NCI-H2171 (cell line): Measurements from ENCODE around the gene HIVEP1.
"Not testable (repeated sequence)": the region's sequence is repeated elsewhere in the genome, so short reads cannot be mapped to it uniquely, and the experiment has no call there.

Experiments
- DNase-seq: peaks from one replicate; lab custom pipeline; 2025; lab: John Stamatoyannopoulos, UW

The HIVEP1 gene

GRCh38 chr6:12160326-12160725 lies 148.2 kb downstream of the HIVEP1 start:
- DNase-seq: no peak

DNA sequence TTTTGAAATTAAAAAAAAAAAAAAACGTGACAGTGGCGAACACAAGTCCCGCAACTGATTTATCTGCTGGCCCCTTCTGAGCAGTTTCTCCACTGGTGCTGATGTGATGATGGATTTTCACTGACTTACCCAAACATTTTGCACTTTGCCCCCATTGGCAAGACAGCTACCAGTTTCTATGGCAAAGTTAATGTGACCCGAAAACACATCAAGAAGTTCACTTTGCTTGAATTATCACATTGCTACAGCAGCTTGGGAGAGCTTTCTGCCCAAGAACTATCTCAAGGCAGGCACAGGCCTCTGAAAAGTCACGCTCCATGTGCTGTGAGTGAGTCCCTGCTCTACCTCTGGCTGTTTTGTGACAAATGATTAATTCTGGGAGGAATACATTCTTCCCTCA lies 150.1 kb downstream of the HIVEP1 start:
- no peak for DNase-seq

GRCh38 chr6:12163149-12163548 lies 151.0 kb downstream of the HIVEP1 start:
- DNase-seq: no peak

GRCh38 chr6:12163744-12164507 lies 151.8 kb downstream of the HIVEP1 start:
- DNase-seq: no peak

GRCh38 chr6:12164508-12164770 lies 152.3 kb downstream of the HIVEP1 start:
- no peak for DNase-seq

GRCh38 chr6:12165297-12165696 lies 153.2 kb downstream of the HIVEP1 start:
- no peak for DNase-seq

DNA sequence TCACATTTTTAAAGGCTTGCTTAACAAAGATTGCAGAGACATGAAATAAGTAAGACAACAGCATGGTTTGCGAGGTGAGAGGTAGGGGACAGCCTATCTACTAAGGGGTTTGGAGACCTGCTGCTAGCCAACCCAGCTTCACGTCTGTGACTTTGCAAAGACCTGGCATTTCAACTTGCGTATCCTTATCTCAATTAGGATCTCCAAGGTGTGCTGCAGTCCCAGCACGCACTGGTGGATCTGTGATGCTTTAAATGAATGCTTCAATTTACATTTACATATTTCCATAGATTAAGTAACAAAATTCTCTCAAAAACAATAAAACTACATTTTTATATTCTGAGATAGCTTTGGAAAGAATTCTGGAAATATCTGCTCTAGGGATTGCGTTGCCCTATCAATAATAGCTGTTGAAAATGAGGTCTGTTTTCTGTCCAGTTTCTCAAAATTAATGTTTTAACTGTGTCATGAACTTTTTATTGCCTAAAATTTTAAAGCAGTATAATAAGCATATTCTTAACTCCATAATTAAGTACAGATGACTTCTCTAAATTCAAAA lies 153.7 kb downstream of the HIVEP1 start:
- no peak for DNase-seq

DNA sequence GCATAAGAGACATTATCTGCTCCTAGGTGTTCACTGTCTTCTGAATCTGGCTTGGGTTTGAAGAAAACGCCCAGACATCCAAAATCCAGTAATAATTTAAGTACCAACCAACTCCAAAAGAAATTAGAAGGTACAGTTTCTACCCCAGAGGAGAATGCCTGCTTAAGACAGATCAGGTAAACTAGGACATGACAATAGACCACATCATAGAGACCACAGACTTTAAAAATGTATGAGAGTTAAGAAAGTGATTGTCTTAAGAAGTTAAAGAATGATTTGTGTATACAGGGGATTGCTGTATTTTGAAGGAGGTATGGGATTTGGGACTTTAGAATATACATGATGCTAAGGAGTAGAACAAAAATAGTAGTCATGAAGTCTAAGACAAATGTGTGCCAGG lies 157.3 kb downstream of the HIVEP1 start:
- DNase-seq: no peak

DNA sequence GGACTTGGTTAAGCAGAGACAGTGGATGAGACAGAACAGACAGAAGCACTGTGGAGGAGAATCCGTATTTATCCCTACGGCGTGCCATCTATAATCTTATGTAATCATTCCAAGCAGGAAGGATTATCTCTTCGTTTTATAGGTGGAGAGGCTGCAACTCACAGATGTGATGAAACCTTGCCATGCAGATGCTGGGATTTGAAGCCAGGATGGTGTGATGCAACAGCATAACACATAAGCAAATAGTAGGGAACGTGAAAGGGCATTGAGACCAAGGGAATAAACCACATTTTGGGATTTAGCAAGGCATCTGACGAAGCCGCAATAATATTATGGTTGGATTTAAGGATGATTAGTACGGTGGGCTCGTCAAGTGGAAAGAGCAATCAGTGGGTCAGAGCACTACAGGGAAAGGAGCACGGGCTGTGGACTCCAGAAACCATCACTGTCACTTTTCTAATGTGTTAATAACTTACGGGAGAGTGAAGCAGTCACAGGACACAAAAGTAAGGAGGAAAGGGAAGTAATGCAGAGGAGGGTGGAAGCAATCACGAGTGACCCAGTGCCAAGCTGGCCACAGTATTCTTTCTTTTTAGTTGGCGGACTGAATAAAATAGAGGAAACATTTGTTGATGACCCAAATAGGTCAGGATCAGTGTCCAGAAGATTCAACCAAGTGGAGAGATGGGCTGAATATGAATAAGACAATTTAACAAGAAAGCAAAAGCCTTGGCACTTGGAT lies 158.4 kb downstream of the HIVEP1 start:
- DNase-seq: no peak

GRCh38 chr6:12171717-12172116 lies 159.6 kb downstream of the HIVEP1 start:
- no peak for DNase-seq

- no peak for DNase-seq
Observed at GRCh38 chr6:12172572-12172971, 160.5 kb downstream of the HIVEP1 start.

DNA sequence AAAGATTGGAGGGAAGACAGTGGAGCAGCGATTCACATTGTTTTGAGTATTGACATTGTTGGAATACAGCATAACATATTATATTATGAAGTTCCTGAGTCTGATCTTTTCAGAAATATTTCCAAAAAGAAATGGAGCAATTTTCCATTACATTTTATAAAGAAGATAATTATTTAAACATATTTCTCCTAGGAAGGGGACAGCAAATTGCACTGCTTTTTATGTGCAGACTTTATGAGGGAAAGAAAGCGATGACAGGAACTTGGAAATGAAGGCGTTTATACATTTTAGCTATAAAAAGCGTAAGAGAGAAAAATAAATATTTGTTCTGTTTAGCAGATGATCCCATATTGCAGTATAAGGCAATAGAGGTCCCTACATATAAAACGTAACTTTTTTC lies 161.1 kb downstream of the HIVEP1 start:
- DNase-seq: no peak

- no peak for DNase-seq
Observed at GRCh38 chr6:12173661-12174060, 161.5 kb downstream of the HIVEP1 start.

GRCh38 chr6:12174878-12175277 lies 162.8 kb downstream of the HIVEP1 start:
- no peak for DNase-seq

GRCh38 chr6:12175626-12176025 lies 163.5 kb downstream of the HIVEP1 start:
- no peak for DNase-seq

- DNase-seq: not testable (repeated sequence)
Observed at GRCh38 chr6:12176782-12177181, 164.7 kb downstream of the HIVEP1 start.

- no peak for DNase-seq
Observed at GRCh38 chr6:12178521-12178920, 166.4 kb downstream of the HIVEP1 start.

GRCh38 chr6:12181481-12181880 lies 169.4 kb downstream of the HIVEP1 start:
- DNase-seq: no peak

DNA sequence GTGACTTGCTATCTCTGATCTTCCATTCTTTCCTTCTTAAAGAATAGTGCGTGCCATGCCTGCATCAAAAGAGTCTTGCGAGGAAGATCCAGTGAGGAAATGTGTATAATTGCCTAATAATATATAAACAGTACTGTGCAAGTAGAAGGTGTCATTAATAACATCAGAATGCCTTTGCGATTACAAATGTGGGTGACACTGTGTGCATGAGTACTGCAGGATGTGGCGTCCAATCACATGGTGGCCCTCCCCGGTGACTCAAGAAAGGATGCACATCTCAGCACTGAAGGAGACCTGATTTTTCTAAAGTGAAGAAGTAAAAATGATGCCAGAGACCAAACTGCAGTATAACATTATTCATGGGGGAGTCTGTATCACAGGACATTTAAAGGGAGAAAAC lies 170.6 kb downstream of the HIVEP1 start:
- DNase-seq: no peak

DNA sequence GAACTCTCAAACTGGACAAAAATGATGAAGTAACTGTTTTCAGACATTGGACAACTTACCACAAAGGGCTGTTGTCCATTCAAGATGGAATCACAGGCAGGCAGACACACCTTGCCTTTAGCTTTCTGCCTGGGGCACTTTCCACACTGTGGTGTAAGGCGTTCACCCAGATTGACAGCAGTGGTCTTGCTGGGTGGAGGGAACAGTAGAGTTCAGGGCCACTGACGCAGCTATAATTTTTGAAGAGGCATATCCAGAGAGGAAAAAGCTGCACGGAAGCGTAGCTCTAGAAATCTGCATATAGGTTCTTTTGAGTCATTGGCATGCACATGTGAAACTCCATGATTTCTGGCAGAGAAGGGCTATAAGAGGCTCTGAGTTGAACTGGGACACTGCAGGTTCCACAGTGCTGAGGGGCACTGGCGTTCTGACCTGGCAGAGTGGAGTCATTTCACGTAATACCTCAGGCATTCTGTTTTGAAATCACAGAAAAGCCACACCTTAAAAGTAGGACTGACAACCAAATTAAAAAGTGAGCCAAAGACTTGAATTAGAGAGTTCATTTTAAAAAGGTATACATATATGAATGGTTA lies 173.1 kb downstream of the HIVEP1 start:
- no peak for DNase-seq

- DNase-seq: no peak
Observed at GRCh38 chr6:12186528-12186927, 174.4 kb downstream of the HIVEP1 start.

- no peak for DNase-seq
Observed at GRCh38 chr6:12189150-12189549, 177.0 kb downstream of the HIVEP1 start.

GRCh38 chr6:12189661-12190060 lies 177.5 kb downstream of the HIVEP1 start:
- DNase-seq: no peak
